Germinal center (tissue), 1 donor: ENCODE measurements around the gene RRAGC.

Experiments
- DNase-seq: peaks from one replicate; pipeline ENCODE4 v3.0.0; 2012; ENCODE audit warnings: mixed read lengths, low spot score

Gene RRAGC, protein sequence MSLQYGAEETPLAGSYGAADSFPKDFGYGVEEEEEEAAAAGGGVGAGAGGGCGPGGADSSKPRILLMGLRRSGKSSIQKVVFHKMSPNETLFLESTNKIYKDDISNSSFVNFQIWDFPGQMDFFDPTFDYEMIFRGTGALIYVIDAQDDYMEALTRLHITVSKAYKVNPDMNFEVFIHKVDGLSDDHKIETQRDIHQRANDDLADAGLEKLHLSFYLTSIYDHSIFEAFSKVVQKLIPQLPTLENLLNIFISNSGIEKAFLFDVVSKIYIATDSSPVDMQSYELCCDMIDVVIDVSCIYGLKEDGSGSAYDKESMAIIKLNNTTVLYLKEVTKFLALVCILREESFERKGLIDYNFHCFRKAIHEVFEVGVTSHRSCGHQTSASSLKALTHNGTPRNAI

DNA sequence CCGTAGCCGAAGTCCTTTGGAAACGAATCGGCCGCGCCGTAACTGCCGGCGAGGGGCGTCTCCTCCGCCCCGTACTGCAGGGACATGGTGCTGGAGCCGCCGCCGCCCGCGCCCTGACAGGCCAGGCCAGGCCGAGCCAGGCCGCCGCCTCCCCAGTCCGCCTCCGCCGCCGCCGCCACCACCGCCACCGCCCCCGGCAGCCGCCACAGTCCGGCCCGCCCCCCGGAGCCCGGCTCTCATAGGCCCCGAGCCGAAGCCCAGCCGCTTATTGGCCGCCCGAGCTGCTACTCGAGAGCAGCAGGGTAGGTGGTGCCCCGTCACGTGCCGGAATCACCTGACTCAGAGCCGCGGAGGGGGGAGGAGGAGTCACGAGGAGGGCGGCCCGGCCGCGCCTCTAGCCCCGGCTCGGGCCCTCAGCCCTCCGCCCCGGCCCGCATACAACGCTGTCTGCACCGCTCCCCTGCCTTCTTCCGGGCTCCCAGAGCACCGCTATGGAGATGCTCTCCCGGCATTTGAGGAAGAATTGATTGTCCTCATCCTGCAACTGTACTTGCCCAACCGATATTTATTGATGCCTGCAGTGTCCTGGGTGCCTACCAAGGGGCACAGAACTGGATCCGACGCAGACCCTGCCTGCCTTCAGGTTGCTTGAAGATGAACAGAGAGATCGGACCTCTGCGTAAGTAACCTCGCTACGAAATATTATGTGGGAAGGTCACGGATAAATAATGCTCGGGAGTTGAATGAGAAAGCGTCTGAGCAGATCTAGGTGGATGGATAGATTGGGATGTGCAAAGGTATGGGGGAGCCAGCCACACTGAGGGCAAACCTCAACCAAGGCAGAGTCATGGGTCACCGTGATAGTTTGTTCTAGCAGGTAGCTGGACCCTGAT is at the start of gene RRAGC:
RRAGC (minus strand) TSS at position 212 of the 893 bp plus-strand sequence; CDS start at position 86, 126 bp downstream.
- DNase-seq: peak; percentile 100

DNA sequence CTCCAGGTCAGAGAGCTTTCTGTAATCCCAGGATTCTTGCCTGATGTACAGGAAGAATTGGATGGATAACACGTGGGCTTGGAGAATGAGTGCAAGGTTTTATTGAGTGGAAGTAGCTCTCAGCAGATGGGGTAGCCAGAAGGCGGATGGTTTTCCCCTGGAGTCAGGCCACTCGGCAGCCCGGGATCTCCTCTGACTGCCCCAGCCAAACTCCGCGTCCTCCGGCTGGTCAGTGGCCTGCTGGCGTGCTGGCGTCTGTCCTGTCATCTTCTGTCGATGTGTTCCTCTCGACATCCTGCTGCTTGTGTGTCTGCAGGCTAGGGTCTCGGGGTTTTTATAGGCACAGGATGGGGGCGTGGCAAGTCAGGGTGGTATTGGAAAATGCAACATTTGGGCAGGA is 49.2 kb upstream of the RRAGC start:
- DNase-seq: no peak

DNA sequence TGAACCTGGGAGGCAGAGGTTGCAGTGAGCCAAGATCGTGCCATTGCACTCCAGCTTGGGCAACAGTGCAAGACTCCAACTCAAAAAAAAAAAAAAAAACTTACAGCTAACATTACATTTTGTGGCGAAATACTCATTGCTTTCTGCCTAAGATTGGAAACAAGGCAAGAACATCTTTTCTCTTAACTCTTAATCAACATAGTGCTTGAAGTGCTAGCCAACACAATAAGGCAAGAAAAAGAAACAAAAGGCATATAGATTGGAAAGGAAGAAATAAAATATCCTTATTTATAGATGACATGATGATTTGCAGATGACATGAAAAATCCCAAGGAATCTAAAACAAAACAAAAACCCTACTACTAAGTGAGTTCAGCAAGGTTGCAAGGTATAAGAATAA is 46.4 kb upstream of the RRAGC start:
- DNase-seq: no peak

DNA sequence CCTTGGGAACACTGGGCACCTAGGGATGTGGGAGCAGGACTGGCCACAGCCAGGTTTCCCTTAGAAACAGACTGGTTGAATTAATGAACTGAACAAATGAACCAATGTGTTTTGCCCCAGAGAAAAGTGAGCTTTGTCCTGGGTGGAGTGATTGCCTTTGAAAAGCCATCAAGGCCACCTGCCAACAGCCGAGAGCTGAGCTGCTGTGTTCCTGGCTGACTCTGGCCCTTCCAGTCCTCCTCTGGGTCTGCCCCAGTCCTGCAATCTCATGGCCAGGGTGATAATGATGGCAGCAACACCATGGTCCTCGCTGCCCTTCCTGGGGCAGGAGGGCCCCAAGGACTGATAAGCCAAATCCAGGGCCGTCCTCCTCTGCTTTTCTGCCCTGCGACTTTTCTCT is 40.0 kb upstream of the RRAGC start:
- no peak for DNase-seq

DNA sequence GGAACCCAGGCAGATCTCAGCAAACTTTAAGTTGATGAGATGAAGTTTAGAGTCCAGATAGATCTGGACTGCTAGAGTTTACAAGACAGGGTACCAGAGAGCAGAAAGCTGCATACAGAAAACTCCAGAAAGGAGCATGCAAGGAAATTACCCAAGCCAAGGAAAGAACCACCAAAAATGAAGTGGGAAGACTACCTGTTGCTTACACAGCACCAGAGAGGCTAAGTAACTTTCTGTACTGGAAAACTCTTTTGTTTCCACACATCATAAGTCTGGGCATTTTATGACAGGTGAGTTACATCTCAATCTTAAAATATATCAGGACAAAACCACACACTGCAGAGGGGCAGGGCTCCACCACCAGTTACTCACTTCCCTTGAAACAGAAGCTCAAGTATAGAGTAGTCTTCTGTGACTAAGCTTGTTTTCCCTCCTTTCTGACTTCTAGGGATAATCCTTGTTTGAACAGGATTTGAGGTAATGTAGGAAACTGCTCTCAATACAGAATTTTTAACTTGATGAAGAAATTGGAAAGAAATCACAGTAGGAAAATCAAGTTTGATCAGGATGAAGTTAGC is 39.2 kb upstream of the RRAGC start:
- no peak for DNase-seq

DNA sequence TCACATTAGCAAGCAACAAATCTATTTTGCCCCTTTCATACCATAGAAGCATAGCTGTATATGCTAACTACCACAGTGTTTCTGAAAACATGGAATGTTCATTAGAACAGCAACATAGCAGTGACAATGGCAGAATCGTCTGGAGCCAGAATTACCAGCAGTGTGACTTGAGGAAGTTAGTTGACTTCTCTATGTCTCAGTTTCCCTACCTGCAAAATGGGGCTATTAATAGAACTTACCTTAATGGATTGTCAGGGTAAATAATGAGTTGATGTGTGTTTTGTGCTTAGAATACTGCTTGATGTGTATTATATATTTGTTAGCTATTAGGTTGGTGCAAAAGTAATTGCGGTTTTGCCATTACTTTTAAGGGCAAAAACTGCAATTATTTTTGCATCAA is 36.6 kb upstream of the RRAGC start:
- no peak for DNase-seq

DNA sequence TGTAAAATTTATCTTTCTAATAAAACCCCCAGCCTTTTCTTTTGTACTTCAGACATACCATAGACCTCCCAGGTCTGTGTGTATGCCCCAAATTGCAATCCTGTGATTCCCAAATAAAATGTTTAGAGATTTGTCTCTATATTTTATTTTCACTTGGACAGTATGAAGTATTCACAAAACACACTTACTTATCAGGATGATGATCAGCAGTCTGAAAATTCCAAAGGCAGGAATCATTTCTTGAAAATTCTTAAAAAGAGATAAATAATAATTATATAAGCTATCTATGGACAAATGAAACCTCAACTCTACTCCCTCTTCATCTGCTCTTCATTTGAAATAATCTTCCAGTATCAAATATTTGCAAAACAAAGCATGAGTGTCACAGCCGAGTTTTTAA is 33.4 kb upstream of the RRAGC start:
- DNase-seq: no peak

DNA sequence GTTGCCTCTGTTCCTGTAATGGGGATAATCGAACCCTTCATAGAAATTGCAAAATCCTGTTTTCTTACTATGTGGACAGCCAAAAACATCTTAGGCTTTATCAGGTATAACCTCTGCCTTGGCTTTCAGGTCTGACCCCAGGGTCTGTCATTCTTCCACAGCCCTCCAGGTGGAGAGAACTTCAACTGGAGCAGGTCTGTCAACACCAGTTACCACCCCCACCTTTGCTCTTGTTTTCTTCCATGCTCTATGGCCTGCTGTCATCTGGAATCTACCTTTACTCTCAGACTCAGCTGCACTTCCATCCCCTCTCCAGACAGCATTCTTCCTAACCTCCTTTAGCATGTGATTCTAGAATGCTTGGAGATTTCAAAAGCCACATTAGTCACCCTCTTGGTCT is 32.2 kb upstream of the RRAGC start:
- no peak for DNase-seq

DNA sequence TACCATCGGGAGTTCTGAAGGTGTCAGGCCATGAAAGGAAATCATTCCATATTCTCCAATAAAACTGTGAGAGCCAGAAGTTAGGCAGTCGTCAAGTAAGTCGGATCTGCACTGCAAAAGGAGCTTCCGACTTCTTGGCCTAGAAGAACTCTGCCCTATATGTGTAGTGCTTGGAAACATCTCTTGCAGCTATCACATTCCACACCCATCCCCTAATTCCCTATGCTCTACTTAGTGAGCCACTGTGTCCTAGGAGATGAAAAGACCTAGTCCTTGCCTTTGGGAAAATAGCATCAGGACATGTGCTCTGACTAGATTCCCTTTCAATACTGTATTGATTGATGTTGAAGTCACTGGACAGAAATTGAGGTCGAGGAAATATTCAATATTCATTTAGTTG is 30.0 kb upstream of the RRAGC start:
- no peak for DNase-seq

DNA sequence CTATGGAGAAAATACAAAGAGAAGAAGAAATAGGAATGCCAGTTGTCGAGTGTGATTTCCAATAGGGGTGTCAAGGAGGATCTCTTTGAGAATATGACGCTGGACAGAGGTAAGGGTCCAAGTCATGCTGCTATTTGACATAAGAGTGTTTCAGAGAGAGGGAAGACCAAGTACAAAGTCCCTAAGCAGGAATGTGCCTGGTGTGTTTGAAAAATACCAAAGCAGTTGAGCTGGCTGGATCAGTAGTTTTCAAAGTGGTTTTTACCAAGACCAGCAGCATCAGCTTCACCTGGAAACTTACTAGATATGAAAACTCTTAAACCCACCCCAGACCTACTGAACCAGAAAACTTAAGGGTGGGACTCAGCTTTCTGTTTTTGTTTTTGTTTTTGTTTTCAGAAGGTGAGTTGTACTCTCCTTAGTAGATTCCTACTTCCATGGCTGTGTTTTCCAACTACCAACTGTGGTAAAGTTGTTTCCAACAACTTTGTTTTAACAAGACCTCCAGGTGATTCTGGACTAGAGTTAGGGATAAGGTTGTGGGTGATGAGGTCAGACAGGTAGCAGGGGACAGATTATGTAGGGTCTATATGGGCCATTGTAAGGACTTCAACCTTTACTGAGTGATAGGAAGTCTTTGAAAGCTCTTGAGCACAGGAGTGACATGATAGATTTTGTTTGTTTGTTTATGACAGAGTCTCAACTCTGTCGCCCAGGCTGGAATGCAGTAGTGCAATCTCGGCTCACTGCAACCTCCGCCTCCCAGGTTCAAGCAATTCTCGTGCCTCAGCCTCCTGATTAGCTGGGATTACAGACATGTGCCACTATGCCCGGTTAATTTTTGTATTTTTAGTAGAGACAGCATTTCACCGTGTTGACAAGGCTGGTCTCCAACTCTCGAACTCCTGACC is 29.1 kb upstream of the RRAGC start:
- no peak for DNase-seq

DNA sequence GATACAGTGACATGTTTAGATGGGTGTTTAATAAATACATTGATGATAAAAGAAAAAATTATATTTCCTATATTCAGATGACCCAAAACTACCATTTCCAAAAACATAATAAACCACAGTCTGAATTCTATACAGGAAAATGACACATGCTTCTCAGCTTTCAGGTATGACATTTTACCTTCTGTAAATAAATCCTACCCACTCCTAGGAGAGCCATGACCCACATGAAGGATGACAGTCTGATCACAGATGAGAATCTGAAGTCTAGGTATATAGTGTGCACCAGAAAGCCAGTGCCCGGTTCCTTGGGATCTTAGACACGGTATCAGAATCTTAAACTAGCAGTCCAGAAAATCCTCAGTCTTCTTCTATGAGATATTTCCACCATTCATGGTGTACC is 25.5 kb upstream of the RRAGC start:
- no peak for DNase-seq

DNA sequence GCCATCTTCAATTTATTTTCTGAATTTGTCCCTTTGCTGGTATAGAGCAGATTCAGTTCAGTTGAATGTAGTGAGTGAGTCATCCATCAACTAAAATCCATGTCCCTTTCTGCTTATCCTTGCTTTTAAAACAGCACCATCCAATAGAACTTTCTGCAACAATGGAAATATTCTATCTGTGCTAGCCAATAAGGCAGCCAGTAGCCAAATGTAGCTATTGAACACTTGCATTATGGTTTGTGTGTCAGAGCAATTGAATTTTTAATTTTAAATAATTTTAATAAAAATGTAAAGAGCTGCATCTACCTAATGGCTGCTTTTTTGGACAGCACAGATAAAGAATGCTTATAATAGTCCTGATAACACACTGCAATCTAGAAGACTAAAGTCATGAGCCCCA is 21.9 kb upstream of the RRAGC start, which contains the start of gene GJA9:
GJA9 (minus strand) TSS at position 101 of the 400 bp plus-strand sequence. CDS start 5,489 bp downstream, outside the sequence.
- no peak for DNase-seq

DNA sequence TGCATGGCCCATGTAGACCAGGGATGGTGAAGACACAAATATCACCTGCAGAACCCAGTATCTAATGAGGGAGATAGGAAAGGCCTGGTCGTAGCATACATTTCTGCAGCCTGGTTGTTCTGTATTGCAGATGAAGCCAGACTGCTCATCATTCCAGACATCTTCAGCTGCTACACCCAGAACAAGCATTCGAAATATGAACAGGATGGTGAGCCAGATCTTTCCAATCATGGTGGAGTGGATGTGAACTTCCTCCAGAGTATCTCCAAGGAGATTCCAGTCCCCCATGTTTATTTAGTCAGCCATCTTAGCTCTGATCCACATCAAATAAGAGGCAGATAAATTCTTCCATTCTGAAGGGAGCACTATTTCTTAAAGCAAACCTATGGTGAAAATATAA is 16.2 kb upstream of the RRAGC start:
- DNase-seq: no peak

DNA sequence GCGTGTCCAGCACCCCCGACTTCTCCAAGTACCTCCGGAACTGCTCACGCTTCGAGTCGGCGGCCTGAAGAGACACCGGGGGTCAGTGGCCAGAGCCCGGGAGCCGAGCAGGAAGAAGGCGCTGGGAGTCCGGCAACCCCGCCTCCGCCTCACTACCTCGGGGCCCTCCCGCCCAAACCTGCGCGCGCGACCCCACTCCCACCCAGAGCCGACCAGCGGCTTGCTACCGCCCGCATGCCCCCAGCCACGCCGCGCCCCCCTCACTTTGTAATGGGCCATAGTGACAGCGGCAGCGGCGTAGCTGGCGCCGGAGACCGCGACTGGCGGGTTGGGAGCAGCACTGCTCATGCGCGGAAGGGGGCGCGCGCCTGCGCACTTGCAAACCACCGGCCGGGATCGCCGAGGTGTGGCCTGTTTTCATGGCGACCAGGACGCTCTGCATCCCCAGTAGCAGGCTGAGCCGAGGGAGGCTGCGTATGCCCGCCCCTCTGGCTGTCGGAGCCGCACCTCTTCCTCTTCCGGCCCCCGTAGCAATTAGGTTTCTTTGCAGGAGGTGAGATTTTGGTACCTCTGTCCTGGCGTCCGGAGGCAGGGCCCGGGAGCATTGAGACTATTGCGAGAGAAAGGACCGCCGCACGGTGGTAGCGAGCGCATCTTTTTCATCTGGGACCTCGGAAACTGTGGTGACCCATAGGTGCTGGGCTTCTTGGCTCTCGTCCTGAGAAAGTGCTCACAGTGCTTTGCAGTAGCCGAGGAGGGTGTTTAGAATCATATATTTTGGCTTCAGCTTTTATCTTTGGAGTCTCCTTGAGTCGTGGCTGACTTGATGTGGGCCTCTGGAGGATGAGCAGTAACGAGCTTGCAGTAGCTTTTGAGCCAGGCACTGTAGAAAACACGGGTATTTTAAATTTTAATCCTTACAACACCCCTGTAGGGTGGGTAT is 13.7 kb upstream of the RRAGC start, which contains the start of gene MYCBP:
MYCBP (minus strand) TSS at position 322 of the 943 bp plus-strand sequence; CDS start at position 279, 43 bp downstream.
- peak; percentile 99 for DNase-seq

DNA sequence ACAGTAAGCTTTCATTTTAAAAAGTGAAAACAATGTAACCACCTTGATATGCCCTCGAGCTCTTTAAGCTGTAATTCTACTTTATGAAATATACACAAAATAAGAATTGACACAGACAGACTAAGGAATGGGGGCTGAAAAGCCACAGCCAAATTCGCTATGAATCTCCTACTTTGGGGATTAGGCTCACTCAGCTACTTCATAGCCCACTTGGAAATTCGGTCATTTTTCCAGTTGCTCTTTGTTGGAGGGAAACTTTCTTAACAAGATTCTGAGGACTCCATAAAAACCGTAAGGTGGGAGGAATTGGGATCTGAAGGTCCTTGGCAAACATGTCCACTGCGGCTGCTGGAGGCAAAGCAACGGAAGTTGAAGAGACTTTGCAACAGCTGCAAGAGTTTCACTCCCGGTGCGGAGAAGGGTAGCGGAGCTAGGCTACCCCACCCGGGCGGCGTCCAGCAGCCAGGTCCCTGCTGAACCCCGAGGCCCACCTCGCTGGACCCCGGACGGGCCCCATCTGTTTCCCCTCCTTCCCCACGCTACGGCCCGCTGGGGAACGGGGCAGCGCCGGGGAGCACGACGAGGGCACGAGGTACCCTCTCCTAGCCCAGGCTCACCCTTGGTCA is 12.9 kb upstream of the RRAGC start:
- DNase-seq: peak; percentile 32

DNA sequence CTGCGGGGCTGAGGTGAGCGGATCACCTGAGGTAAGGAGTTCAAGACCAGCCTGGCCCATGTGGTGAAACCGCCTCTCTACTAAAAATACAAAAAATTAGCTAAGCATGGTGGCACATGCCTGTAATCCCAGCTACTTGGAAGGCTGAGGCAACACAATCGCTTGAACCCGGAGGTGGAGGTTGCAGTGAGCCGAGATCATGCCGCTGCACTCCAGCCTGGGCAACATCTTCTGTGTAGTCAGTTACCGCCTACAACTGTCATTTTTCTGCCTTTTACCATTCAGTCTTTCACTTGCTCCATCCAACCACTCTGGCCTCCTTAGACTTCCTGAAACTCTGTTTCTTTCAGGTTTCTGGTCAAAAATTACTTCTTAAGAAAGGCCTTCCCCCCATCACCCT is 11.4 kb upstream of the RRAGC start:
- no peak for DNase-seq

DNA sequence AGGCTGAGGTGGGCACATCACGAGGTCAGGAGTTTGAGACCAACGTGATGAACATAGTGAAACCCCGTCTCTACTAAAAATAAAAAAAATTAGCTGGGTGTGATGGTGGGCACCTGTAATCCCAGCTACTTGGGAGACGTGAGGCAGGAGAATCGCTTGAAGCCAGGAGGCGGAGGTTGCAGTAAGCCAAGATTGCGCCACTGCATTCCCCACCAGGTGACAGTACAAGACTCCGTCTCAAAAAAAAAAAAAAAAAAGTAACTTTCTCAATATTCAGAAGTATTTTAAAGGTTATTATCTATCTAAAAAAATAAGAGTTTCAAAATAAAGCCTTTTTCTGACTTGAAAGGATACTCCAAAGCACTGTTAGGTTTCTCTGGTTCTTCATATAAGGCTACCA is 7.6 kb upstream of the RRAGC start:
- DNase-seq: no peak

DNA sequence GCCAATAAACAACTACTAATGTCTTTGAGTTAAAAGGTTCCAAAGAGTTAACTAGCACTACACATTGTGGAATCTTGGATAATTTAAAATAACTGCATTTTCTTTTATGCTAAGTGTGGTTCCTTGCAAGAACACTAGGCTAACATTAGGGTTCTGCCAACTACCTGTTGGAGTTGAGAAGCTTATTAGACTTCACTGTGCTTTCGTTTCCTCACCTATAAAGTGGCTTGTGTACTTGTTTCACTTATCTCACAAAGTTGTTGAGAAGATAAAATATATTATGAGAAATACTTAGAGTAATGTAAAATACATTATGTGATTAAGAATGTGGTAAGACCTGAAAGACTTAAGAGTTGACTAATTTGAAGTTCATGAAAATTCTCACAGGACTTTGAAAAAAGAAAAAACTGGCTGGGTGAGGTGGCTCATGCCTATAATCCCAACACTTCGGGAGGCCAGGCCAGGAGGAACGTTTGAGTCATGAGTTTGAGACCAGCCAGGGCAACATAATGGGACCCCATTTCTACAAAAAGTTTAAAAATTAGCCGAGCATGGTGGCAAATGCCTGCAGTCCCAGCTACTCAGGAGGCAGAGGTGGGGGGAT is 5.6 kb upstream of the RRAGC start:
- no peak for DNase-seq

DNA sequence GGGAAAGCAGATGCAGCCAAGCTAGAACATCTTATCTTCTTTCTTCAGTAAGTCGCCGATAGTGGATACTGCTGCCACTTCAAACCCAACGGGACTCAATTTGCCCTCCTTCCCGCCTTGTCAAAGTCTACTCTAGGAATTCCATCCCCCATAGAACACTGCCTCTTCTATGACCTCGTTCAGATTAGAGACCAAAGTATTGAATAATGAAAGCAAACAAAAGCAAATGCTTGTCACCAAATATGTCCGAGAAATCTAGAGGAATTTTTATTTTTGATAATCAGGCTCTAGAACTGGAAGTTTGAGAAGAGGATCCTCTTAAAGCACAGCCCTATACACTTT is 853 bp upstream of the RRAGC start:
- DNase-seq: no peak
